Tibial nerve (tissue), 4 donors: ENCODE data around the gene GRM7. TPM values are rescaled to one million over a fixed set of nuclear protein-coding genes. Genes with fewer than 3 reads are reported as not detected.

Experiments
- DNase-seq, 2 donors: peaks; one replicate each; pipeline ENCODE4 v3.0.0-alpha.2; 2019; ENCODE audit warnings: low spot score in 2 of 2
- H3K27ac ChIP-seq, 4 donors: fragments of 200-600 bp; sonication (generic) in 3 of 4; one replicate each; pipeline ENCODE4 v1.5.1; 2017 to 2019; ENCODE audit warnings: mild to moderate bottlenecking in 1 of 4
- H3K27me3 ChIP-seq, 2 donors: fragments of 200-600 bp; sonication (generic) in 1 of 2; one replicate each; pipeline versions ENCODE4 v1.5.1 to v1.6.0; 2017 to 2019
- H3K36me3 ChIP-seq, 3 donors: fragments of 200-600 bp; sonication (generic); one replicate each; pipeline ENCODE4 v1.5.1; 2018 to 2019
- H3K4me1 ChIP-seq, 4 donors: fragments of 200-600 bp; sonication (generic) in 3 of 4; one replicate each; pipeline ENCODE4 v1.5.1; 2017 to 2019
- H3K4me3 ChIP-seq, 4 donors: fragments of 200-600 bp; sonication (generic) in 3 of 4; one replicate each; pipeline ENCODE4 v1.5.1; 2017 to 2019; ENCODE audit warnings: mild to moderate bottlenecking in 1 of 4, moderate library complexity in 1 of 4
- H3K9me3 ChIP-seq, 4 donors: fragments of 200-600 bp; sonication (generic) in 3 of 4; one replicate each; pipeline ENCODE4 v1.5.1; 2017 to 2019
- EP300 ChIP-seq, 2 donors: sonication (generic); formaldehyde crosslinking; IDR thresholded peaks; one replicate each; pipeline ENCODE4 v1.6.1; 2017; ENCODE audit warnings: antibody characterized with exemption in 2 of 2, mild to moderate bottlenecking in 1 of 2
- POLR2A ChIP-seq, 2 donors: fragments of 450-650 bp; IDR thresholded peaks; one replicate each; pipeline ENCODE4 v1.6.1; 2017; ENCODE audit warnings: antibody characterized with exemption in 2 of 2, mild to moderate bottlenecking in 2 of 2, moderate library complexity in 2 of 2
- WGBS, 2 donors: methylation state at CpG; one replicate each; pipeline ENCODE4 v1.1.5; 2018; 5-methylcytosine and 5-hydroxymethylcytosine counted together
- total RNA-seq, 4 donors: library from RNA; depleted of rRNA; stranded (reverse); fragments of >200 nt; gene quantifications; one replicate each; pipeline ENCODE4 v1.1.0, GENCODE V29; 2016
- TF ChIP-seq, protein P1 (sequence below), 5 experiments: fragments of 200-600 bp in 3 of 5; fragments of 450-650 bp in 2 of 5; sonication (generic) in 3 of 5; IDR thresholded peaks; one replicate each; pipeline ENCODE4 v1.5.1; 2016 to 2019; ENCODE audit warnings: antibody characterized with exemption in 5 of 5, mild to moderate bottlenecking in 3 of 5, moderate library complexity in 2 of 5

The GRM7 gene
- total RNA-seq, 4 donors from 2014 or later, result 0.22 to 0.84 TPM; not detected in 2

DNA sequence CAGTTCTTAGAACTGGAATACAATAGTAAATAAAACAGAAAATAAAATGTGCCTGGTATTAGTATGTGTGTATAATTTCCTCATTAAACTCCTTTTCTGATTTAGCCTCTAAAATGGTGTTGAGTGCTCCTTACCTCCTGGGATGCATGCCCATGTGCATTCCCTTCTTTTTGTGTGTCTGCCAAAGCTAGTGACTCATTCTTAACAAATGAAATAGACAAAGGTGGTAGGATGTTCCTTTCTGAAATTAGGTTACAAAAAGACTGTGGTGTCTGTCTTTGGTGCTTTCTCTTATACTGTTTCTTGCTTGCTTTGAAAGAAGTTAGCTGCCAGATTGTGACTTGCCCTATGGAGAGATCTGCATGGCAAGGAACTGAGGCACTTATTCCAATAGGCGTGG is 623.7 kb downstream of the GRM7 start:
- 81 to 92% methylated on average over 1 of the region's 1 CpG for WGBS, 2 donors
- TF ChIP-seq, protein P1, sequence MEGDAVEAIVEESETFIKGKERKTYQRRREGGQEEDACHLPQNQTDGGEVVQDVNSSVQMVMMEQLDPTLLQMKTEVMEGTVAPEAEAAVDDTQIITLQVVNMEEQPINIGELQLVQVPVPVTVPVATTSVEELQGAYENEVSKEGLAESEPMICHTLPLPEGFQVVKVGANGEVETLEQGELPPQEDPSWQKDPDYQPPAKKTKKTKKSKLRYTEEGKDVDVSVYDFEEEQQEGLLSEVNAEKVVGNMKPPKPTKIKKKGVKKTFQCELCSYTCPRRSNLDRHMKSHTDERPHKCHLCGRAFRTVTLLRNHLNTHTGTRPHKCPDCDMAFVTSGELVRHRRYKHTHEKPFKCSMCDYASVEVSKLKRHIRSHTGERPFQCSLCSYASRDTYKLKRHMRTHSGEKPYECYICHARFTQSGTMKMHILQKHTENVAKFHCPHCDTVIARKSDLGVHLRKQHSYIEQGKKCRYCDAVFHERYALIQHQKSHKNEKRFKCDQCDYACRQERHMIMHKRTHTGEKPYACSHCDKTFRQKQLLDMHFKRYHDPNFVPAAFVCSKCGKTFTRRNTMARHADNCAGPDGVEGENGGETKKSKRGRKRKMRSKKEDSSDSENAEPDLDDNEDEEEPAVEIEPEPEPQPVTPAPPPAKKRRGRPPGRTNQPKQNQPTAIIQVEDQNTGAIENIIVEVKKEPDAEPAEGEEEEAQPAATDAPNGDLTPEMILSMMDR (IDR thresholded peaks at IDR 0.05), result no peak
- TF ChIP-seq EP300 (IDR thresholded peaks at IDR 0.05) (no peak), POLR2A (IDR thresholded peaks at IDR 0.05) (no peak)
- H3K27ac ChIP-seq, result no peak overlapping the region
- no peak overlapping the region for H3K4me3 ChIP-seq
- H3K4me1 ChIP-seq, result no peaks in the 10 kb centered on the region
- no peak for DNase-seq
- H3K27me3 ChIP-seq, result no peaks in the 10 kb centered on the region
- no peaks in the 10 kb centered on the region for H3K9me3 ChIP-seq
- no peaks in the 10 kb centered on the region for H3K36me3 ChIP-seq

DNA sequence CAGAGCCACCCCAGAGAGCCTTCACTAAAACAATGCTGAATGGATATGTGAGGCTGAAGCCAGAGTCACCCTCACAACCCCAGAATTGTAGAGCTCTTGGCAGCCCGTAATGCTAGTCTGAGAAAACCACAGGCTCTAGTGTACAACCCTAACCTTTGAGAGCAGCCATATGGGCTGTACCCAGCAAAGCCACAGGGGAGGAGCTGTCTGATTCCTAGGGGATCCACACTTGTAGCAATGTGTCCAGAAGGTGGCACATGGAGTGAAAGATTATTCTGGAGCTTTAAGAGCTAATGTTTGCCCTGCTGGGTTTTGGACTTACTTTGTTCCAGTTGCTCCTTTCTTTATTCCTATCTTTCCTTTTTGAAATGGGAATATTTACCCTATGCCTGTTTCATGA is 626.8 kb downstream of the GRM7 start:
- Histone ChIP-seq H3K27ac (no peak overlapping the region), H3K9me3 (no peaks in the 10 kb centered on the region), H3K4me3 (no peak overlapping the region), H3K27me3 (no peaks in the 10 kb centered on the region), H3K4me1 (no peaks in the 10 kb centered on the region), H3K36me3 (no peaks in the 10 kb centered on the region)
- TF ChIP-seq, protein P1 (IDR thresholded peaks at IDR 0.05), result no peak
- no peak for TF ChIP-seq POLR2A (IDR thresholded peaks at IDR 0.05)
- no peak for TF ChIP-seq EP300 (IDR thresholded peaks at IDR 0.05)
- 43 to 50% methylated on average over 1 of the region's 1 CpG for WGBS, 2 donors
- no peak for DNase-seq

DNA sequence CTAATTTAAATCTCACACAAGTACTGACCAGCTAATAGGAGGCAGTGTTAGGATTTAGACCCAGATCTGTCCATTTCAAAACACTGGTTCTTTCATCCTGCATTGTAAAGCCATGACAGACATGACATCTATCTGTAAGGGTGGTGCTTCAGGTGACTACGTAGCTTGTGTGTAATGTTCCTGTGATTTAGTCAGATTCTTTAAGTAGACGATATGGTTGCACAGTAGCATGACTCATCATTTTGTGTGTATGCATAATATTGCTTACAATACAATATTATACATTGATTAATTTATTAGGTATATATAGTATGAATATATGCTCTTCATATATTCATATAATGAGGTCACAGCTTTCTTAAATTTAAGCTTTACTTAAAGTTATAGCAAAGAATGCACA is 628.5 kb downstream of the GRM7 start:
- Histone ChIP-seq H3K4me3 (no peak overlapping the region), H3K9me3 (peaks cover 0 to 10% (median under 1%) of the 10 kb centered on the region in 4 donors), H3K4me1 (no peaks in the 10 kb centered on the region), H3K27me3 (no peaks in the 10 kb centered on the region), H3K27ac (no peak overlapping the region), H3K36me3 (no peaks in the 10 kb centered on the region)
- no peak for DNase-seq
- 82 to 86% methylated on average over 2 of the region's 2 CpGs for WGBS, 2 donors
- TF ChIP-seq, protein P1 (IDR thresholded peaks at IDR 0.05), result no peak
- TF ChIP-seq EP300 (IDR thresholded peaks at IDR 0.05), result no peak
- no peak for TF ChIP-seq POLR2A (IDR thresholded peaks at IDR 0.05)

DNA sequence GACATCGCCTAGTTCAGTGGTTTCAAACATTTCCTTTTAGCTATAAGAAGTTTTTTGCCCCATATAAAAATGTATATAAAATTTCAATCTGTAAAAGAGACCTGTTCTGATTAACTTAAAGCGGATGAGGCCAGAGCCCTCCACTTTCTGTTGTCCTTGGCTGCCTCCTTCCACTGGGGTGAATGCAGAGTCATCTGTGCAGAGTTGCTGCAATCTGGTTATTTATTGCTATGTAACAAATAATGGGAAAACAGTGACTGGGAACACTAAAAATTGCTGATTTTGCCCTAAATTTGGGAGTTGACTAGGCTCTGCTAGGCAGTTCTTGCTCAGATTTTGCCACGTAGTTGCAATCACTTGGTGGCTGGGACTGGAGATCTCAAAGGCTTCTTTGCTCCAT is 637.8 kb downstream of the GRM7 start:
- Histone ChIP-seq H3K27me3 (no peaks in the 10 kb centered on the region), H3K27ac (no peak overlapping the region), H3K9me3 (peaks cover 0 to 18% (median 2%) of the 10 kb centered on the region in 4 donors), H3K4me1 (no peaks in the 10 kb centered on the region), H3K36me3 (no peaks in the 10 kb centered on the region), H3K4me3 (no peak overlapping the region)
- TF ChIP-seq, protein P1 (IDR thresholded peaks at IDR 0.05), result no peak
- TF ChIP-seq EP300 (IDR thresholded peaks at IDR 0.05) (no peak), POLR2A (IDR thresholded peaks at IDR 0.05) (no peak)
- 81 to 85% methylated on average over 3 of the region's 3 CpGs for WGBS, 2 donors
- DNase-seq, result no peak

DNA sequence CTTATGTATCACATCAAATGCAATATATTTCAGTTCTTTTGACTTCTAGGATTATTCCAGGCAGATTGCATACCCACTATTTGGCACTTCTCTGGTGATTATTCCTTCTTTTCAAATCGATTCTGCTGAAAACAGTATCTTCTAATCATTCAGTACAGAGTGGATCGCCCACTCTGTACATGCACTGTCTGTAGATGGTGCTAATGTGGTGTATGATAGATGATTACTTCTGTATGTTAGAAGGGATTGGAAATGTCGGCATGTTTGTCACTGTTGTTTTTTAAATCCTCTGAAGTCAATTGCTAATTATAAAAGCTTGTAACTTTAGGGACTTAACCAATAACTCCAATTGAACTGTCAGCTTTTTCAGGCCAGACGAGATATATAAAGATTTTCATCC is 642.5 kb downstream of the GRM7 start:
- DNase-seq, result no peak
- Histone ChIP-seq H3K27ac (no peak overlapping the region), H3K9me3 (no peaks in the 10 kb centered on the region), H3K27me3 (no peaks in the 10 kb centered on the region), H3K4me3 (no peak overlapping the region), H3K4me1 (peaks cover 0 to 6% (median 0%) of the 10 kb centered on the region in 4 donors), H3K36me3 (no peaks in the 10 kb centered on the region)
- no peak for TF ChIP-seq POLR2A (IDR thresholded peaks at IDR 0.05)
- TF ChIP-seq, protein P1 (IDR thresholded peaks at IDR 0.05), result no peak
- no peak for TF ChIP-seq EP300 (IDR thresholded peaks at IDR 0.05)
- 86% methylated on average over 4 of the region's 4 CpGs for WGBS, 2 donors
